GM21825 (cell line): ENCODE data around the gene KCNAB1.

Experiments used
- ATAC-seq: cut with Tn5 transposase; IDR thresholded peaks from one replicate; pipeline ENCODE4 v1.9.1; 2021; ENCODE audit warnings: mild to moderate bottlenecking, moderate library complexity; ENCODE audit not compliant: unreplicated experiment

The KCNAB1 gene

DNA sequence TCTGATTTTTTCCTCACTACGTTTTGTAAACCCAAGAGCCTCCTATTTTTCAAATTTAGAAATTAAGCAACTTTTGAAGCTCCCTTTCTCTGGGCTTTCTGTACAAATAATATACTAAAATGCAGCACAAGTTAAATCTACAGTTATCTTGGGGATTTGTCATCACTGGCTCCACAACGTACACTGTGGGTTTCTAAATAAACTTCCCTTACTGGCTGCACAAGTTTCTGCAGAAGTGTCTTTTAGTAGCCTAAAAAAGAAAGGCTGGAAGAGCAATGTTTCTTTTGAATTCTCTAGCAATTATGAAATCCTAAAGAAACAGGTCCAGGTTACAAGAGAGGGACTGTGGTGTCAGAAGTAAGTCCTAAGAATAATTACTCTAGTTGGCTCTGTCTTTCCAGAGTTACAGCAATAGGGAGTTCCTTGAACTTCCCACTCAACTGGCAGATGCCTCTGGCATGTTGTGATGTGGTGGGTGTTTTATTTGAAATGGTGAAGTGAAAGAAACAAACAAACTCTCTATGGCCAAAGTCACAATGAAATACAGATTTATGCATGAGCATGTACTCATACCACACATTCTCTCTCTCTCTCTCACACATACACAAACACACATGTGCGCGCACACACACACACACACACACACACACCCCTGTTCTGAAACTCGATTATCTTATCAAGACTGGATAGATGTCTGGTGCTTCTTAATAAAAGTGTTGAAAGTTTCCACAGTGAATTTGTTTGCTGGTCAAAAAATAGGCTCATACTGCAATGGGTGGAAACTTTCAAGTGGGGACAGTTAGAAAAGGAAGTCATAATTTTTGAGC is 236.4 kb downstream of the KCNAB1 start:
- ATAC-seq, result no peak

DNA sequence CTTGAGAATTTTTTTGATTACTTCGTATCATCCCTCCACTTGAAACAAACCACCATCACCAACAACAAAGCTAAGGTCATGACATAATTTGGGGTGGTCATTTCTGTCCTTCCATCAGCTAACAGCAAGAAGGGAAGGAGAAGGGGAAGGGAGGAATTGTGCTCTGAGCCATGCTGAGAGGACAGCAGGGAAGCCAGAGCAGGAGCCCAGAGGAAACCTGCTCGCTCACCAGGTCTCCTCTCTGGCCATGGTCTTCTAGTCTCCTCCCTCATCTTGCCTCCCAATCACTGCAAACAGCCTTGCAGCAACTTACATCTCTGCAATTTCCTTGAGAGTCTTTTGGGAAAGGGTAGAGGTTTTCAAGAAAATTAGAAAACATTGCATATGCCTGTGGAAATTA is 237.9 kb downstream of the KCNAB1 start:
- no peak for ATAC-seq

DNA sequence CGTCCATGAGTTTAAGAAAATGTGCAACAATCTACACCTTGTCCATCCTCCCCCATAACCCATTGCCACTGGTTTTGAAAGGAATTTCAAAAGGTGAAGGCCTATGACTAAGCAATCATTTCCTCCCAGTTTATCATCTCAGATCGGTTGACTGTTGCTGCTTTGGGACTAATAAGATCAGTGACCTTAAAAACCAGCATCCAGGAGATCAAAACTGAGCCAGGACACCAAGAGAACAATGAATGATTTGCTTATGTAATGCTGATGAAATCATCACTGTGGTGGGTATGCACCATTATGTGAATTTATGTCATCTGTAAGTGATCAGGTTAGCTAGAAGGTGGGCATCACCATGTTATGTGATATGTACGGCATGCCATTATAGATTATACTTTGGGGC is 239.0 kb downstream of the KCNAB1 start:
- no peak for ATAC-seq

DNA sequence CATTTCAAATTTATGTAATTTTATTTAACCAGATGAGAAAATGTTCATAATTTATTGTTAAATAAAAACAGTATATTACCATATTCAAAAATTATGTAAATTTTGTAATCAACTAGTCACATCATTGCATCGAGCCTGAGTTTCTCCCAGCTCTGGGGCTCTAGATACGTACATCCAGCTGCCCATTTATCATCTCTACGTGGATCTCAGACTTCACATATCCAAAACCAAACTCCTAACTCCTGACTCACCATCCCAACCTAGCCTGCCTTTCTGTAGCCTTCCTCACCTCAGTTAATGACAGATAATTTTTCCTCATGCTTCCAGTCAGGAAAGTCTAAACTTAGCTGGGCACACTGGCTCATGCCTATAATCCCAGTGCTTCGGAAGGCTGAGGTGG is 239.7 kb downstream of the KCNAB1 start:
- no peak for ATAC-seq

DNA sequence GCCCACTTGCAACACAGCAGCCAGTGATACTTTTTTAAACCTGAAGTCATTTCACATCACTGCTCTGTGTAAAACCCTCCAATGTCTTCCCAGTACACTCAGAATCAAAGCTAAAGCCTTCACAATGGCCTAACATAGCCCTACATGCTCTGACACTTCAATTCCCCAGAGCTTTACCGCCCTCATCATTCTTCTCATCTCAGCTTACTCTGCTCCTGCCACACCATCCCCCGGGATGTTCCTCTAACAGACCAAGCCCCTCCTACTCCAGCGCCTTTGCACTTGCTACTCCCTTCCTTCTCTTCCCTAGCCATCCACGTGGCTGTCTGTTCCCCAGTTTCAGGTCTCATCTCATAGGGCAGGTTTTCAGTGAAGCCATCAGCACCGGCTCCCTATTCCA is 240.6 kb downstream of the KCNAB1 start:
- no peak for ATAC-seq

DNA sequence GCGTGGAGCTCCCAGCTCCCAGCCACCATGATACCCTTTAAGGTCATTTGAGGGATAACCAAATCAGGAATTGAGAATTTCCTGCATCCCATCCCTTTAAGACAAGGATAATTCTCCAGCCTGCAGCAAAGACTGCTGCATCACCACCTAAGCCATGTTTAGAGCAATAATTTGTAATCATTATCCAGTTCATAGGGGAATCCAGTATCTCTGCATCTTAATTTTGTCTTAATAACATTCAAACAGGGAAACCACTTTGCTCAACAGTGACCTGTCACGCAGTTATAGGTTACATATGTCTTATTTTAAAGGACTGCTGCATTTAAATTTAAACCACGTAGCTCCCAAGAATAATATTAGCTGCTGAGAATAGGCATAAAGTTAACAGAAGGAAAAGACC is 246.2 kb downstream of the KCNAB1 start:
- no peak for ATAC-seq

DNA sequence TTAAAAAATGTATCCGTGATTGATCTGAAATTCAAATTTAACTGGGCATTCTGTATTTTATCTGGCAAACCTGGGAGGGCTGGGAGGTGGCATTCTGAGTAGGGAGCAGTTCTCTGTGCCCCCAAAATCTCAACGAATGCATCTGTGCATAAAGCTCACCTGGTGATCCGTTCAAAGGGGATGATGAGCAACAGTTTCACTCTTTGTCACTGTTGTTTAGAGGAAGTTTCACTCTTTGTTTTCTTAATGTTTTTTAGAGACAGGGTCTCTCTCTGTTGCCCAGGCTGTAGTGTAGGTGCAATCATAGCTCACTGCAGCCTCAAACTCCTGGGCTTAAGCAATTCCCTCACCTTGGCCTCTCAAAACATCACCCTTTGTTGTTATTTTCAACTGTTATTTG is 247.8 kb downstream of the KCNAB1 start:
- ATAC-seq, result no peak

DNA sequence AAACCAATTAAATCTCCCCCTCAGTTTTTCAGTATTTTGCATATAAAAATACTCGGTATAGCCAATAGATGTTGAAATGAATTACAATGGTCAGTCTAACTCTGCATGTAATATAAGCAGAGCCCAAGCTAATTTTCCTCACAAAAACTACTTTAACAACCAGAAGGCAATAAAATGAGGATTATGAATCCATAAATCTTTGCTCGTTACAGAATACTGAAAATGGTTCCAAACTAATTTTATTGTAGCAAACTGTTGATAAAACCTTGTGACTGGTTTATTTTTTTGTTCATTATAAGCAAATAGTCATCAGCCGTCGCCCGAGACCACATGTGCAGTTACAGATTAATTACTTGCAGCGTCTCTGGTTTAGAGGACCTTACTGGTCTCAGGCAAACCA is 251.3 kb downstream of the KCNAB1 start:
- no peak for ATAC-seq

DNA sequence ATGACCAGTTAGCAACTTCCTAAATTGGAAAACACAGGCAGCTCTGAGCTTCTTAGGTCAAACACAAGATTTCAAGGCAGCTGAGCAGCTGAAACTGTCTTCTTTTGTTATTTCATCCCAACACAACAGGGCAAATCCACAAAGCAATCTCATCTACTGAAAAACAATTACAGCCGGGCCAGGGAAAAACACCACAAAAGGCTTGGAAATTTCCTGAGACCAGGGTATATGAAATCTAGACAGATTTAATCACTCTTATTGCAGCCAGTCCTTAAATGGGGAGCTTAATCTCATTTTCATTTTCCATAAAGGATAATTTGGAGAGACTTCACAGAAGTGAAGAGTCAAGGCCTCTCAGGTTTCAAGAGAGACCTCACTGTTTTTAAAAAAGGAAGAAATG is 252.7 kb downstream of the KCNAB1 start:
- no peak for ATAC-seq

DNA sequence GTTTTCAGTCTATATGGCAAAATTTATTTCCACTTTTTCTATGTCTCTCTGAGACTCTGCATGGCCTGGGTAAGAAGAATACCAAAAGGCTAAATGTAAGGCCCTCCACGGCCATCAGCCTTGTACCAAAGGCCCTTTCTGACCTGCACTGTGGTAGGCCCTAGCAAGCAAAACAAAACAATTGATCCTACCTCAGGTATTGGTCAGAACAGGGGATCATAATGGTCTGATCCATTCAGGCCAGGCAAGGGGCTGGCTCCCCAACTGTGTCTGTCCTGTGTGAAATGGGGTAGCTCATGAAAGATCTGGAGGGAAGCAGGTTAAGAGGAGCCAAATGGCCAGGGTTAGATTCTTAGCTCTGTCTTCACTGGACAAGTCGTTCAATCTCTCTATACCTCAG is 253.3 kb downstream of the KCNAB1 start:
- ATAC-seq, result no peak

DNA sequence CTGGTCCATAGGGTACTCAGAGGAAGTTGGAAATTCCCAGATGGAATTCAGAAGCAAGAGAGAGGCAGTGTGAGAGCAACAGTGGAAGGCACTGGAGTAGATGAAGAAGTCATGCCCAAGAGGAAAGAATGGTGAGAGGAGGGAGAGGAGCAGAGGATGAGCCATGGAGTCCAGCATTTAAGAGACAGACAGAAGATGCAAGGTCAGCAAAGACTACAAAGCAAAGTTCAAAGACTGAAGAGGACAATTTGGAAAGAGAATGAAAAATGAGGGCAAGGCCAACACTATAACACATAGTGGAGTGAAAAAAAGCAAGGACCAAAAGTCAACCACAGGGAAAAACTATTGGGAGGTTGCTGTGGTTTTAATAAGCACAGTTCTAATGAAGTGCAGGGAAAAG is 255.8 kb downstream of the KCNAB1 start:
- ATAC-seq, result no peak

DNA sequence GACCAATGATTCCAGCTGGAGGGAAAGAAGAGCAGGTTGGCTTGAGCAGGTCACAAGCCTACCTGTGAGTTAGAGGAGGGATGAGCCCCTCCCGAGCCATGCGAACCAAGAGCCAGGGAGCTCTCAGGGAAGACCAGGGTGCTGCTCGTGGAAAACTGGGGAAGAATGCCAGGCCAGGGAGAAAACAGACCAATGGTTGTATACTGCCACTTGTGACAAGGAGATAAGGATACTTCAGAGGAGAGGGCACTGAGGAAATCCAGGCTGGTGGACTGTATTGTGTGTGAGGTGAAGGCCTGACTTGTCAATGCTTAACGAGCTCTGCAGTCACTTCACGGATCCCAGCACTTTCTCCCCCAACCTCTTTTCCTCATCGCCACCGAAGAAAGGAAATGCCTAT is 256.9 kb downstream of the KCNAB1 start:
- ATAC-seq, result no peak

DNA sequence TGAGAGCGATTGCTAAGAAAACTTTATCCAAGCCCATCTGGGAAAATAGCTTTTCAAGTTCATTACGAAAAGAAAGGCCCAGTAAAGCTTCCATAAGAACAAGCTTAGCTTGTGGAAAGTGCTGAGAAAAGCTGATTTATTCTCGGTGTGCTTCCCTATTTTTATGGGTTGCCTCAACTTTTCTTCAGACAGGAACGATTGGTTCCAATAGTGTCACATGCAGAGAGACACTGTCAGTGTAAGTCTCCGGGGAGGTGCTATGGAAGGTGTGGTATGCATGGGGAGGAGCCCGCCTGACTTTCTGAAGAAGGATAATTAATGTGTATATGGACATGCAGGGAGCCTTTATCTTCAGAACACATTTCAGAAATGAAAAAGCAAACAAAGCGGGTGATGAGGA is 257.3 kb downstream of the KCNAB1 start:
- no peak for ATAC-seq

DNA sequence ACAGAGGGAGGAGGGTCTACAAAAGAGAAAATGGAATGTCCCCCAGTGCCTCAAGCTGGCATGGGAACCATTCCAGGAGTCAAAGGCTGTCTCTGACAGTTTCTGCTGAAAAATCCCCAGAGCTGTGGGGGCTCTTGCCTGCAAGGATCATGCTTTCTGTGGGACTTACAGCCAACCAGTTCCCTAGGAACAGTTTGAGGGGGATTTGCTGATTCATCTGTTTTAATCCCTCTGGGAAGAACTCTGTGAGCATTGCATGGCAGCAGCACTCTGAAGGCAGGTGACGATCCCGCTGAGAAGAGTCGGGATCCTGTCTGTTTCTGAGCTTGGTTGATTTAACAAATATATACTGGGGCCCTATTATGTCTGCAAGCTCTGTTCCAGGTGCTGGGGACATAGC is 258.5 kb downstream of the KCNAB1 start:
- ATAC-seq, result no peak

DNA sequence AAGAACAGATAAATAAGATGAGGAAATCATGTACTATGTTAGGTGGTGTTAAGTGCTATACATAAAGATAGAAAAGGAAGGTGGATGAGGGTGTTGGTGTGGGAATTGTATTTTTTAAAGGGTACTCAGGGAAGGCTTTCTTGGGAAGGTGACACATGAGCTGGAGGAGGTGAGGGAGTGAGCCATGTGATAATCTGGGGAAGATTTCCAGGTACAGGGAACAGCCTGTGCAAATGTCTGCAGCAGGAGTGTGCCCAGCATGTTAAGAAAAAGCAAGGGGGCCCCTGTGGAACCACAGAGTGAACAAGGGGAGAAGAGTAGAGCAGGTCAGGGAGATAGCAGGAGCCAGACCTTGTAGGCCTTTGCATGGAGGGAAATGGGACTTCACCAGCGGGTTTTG is 258.9 kb downstream of the KCNAB1 start:
- no peak for ATAC-seq

DNA sequence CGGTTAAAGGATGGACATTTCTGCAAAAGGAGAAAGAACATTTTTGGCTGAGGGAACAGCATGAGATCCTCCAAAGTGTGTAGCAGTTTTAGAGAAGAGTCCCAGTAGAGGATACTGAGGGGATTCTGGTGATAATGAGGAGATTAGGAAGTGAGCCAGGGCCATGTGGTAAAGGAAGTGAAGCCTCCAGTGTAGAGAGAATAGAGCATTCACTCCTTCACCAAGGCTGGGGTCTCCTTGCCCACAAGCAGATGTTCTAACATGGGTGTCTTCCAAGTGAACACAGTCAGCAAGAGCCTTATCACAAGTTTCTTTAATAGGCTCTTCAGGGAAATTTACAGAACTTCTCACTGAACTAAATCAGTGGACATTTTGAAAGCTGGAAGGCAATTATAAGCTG is 260.9 kb downstream of the KCNAB1 start:
- ATAC-seq, result no peak

DNA sequence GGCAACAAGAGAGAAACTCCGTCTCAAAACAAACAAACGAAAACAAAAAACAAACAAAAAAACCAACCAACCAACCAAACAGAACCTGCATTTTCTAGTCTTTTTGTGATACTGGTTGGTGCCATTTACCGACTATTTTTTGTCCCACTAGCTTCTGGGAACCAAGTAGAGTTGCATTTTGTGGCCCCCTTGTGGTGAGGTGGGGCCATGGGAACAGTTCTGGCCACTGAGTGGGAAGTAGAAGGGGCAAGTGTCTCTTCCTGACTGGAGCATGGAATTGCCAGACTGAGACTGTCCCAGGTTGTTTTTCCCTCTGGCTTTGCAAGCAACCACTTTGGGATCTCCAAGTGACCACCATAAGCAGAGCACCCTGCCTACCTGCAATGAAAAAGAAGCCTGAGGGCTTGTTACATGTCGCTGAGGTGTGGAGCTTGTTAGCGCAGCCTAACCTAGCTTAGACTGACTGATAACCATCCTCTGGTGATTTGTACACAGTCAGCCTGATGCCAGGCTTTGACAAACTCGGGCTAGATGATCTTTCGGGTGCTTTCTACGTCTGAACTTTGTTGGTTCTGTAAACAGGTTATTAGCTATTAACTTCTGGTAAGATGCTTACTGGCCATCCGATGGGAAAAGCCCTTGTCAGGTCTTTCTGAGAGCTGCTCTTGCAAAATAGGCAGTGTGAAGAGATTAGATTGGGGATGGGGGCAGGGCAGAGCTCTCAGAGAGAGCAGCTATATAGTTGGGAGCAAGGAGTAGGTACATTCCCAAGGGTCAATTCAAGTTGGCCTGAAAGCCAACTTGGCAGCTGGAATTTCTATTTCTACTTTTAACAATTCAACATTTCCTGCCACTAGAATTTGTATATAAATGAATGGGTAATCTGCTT is 262.3 kb downstream of the KCNAB1 start:
- ATAC-seq, result no peak

DNA sequence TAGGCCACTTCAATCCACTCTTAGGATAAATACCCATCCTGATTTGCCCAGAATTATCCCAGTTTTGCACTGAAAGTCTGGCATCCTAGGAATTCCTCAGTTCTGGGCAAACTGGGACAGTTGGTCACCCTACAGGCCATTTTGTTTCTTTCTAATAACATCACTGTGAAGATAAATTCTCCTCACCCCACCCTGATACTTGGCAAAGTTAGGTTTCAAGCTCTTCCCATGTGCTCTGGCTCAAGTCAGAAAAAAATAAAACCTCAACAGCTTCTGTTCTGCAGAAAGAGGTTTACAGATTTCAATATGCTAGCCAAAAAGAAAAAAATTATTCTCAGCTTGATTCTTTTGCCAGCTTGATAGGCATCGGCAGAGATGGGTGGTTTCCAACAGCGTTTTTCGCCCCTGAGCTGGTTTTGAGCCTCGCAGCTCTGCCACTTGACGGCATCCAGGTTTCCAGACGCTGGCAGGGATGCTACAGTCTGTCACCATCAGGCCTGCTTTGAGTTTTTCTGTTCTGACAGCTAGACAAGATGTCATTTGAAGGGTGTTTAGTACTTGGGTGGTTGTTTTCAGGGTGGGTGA is 263.2 kb downstream of the KCNAB1 start:
- no peak for ATAC-seq

DNA sequence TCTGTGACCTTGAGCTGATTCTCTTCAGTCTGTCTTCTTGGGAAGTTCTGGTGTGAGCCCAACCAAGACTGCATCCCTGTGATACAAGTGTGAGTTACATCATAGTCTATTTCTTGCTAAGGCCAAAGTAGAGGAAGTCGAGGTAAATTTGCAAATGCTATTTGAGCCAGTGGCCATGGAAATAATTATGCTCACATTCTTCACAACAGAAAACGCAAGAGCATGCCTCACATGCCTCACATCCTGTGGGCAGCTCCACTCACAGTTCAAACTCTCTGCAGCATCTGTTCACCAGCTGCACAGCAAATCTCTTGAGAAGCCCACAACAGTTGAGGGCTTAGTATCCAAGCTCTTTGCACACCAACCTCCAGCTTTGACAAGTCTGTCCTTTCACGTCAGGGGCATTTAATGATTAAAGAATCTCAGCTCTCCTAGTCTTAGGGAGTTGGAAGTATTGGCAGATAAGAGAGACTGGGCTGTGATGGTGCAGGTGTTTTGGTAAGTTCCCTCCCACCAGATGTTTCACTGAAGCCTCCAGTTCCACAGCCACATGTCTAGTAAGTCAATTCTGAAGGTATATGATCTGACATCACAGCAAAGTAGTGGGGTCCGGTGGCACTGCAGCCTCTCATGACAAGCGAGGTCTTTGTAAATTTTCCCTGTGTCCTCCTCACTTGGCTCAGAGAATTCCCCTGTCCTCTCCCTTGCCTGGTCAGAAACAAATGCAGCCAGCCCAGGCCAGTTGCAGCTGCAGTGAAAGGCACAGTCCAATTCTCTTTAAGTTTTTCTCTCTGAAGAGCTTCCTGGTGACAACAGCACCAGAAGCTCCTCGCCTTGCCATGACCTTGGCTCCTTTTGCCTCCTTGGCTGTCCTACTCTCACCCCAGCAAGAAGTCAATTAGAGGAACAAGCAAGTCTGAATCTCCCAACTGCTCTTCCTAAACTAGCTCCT is 268.4 kb downstream of the KCNAB1 start:
- no peak for ATAC-seq

DNA sequence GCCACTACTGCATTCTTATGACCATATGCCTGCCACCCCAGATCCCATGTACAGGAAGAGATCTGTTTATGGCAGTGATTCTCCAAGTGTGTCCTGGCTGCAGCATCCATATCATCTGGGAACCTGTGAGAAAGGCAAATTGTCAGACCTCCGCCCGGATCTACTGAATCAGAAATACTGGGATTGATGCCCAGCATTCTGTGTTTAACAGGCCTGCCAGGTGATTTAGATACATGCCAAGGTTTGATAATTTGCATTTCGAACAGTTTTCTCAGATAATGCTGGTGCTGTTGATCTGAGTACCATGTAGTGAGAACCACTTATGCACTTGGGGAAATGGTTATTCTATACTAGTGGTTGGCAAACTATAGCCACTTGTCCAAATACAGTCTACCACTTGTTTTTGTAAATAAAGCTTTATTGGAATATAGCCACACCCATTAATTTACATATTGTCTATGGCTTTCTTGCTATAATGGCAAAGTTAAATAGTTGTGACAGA is 269.1 kb downstream of the KCNAB1 start:
- ATAC-seq, result no peak

DNA sequence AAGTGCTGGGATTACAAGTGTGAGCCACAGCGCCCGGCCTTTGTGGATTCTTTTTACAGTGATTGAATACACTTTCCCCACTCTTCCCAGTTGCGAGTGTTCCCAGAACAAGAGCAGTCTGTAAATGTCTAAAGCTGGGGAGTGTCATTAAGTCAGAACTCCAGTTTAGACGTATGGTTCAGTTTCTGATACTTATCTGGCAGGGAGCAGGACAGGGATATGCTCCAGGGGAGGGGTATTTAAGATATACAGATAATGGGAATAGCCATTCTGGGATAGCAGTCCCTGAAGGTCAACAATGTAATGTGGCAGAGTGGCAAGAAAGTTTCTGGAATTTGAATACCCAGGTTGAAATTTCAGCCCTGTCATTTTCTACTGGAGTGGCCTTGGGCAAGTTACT is 270.5 kb downstream of the KCNAB1 start:
- ATAC-seq, result no peak
